Left ventricle myocardium inferior (tissue), 1 donor: ENCODE data around the gene PLEKHB2. TPM values are rescaled to one million over a fixed set of nuclear protein-coding genes. Genes with fewer than 3 reads are reported as not detected.

Source experiments
- DNase-seq: peaks from one replicate; pipeline ENCODE4 v3.0.0-alpha.2; 2020
- H3K27ac ChIP-seq: fragments of 200-600 bp; replicated peaks from 2 replicates; pipeline ENCODE4 v1.8.0; 2021
- H3K27me3 ChIP-seq: fragments of 200-600 bp; 2 replicates; pipeline ENCODE4 v1.8.0; 2021; ENCODE audit warnings: low read depth
- H3K36me3 ChIP-seq: fragments of 200-600 bp; 2 replicates; pipeline ENCODE4 v1.8.0; 2021
- H3K4me1 ChIP-seq: fragments of 200-600 bp; 2 replicates; pipeline ENCODE4 v1.8.0; 2021
- H3K4me3 ChIP-seq: fragments of 200-600 bp; 2 replicates; pipeline ENCODE4 v1.8.0; 2021; ENCODE audit warnings: mild to moderate bottlenecking, moderate library complexity
- H3K9me3 ChIP-seq: fragments of 200-600 bp; replicated peaks from 2 replicates; pipeline ENCODE4 v1.8.0; 2021
- intact Hi-C: fragments of 100-400 bp; cut with micrococcal nuclease; formaldehyde crosslinking; loops from one replicate; pipeline ENCODE4 v1.11.0; 2022
- long read RNA-seq: library from polyadenylated mRNA; unstranded; transcript quantifications from one replicate; pipeline ENCODE4 v2.0.0, GENCODE V29; 2021
- total RNA-seq: library from RNA; stranded (reverse); fragmentation: NEBNext Ultra II Directional; extraction: Animal tissue kit (Norgen Biotek cat#: 25700); gene quantifications from one replicate; pipeline ENCODE4 v1.2.1, GENCODE V29; 2021
- TF ChIP-seq, protein P1 (sequence below): fragments of 200-600 bp; IDR thresholded peaks from 2 replicates; pipeline ENCODE4 v1.8.0; 2021; ENCODE audit warnings: antibody characterized with exemption, mild to moderate bottlenecking, borderline replicate concordance
- donor health status: DM: no; HTN: yes; CAD: no; lungs with severe emphysema.

PLEKHB2 gene, protein sequence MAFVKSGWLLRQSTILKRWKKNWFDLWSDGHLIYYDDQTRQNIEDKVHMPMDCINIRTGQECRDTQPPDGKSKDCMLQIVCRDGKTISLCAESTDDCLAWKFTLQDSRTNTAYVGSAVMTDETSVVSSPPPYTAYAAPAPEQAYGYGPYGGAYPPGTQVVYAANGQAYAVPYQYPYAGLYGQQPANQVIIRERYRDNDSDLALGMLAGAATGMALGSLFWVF
- 42.9 TPM for total RNA-seq
- long read RNA-seq, full-length matches to known transcripts = 33 of 132 reads
- long read RNA-seq, partial matches to known transcripts = 5 of 132 reads
- long read RNA-seq, other reads (novel, unspliced or antisense) = 94 of 132 reads

DNA sequence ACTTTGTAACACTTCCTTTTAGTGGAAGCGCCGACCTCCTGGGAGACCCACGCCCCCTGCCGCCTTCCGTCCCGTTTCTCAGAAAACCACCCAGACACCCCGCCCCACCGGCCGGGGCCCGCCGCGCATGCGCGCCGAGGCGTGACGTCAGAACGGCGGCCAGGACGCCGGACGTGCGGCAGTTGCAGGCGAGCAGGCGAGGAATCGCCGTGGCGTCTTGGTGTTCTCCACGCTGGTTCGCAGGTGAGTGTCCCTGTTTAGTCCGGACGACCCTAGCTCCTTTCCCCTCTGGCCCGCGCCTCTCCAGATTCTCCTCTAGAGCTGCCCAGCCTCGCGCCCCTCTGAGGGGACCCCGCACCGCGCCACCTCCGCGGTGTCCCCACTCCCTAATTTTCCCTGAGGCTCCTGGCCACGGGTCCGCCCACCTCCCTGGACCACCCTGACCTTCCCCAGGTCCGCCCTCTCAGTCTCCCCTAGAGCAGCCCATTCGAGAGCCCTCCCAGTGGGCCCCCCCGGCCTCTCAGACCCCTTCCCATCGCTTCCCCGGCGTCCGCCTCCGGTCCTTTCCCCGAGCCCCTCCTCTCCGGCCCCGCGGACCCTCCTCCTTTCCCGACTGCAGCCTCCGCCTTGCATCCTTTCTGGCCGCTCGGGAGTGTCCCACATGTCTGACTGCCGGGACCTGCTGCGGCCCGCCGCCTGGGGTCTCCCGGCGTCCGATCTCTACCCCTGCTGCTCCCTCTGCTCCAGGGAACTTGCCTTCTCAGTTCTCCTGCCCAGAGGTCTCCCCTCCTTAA, at the start of gene PLEKHB2:
Gene PLEKHB2 (plus strand): TSS at position 181 of the 794 bp plus-strand sequence. CDS start 15,606 bp downstream, outside the sequence.
- intact Hi-C loops = no loop called here

DNA sequence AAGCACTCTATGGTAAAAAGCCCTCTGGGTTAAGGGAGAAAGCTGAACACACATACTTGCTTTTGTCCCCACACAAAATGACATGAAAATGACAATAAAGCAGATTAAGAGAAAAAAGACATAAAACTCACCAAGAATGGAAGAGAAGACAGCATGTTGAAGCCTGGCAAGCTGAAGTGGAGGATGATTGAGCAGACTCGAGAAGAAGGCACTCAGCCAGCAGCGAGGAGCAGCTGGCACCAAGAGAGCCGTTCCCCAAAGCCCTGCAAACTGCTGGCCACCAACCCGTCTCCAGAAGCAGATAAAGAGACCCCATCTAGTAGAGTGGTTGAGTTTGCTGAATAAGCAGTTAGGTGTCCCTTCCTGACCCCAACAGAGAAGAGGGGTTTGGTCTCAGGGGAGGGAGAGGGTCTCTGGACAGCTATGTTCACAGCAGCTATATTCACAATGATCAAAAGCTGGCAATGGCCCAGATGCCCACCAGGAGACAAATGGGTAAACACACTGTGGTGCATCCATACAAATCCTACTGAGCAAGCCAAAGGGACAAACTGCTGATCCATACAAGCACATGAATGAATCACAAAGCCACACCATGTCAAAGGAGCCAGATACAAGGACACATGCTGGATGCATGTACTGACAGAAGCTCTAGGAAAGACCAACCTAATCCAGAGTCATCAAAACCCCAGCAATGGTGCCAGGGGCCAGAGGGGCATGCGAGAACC, 48.8 kb upstream of the PLEKHB2 start:
- Histone ChIP-seq H3K9me3 (no peaks in the 10 kb centered on the region), H3K27me3 (no peaks in the 10 kb centered on the region), H3K4me1 (peaks cover 34% of the 10 kb centered on the region), H3K27ac (no peak overlapping the region), H3K4me3 (no peak overlapping the region), H3K36me3 (peaks cover 58% of the 10 kb centered on the region)
- intact Hi-C loops = no loop called here
- no peak for DNase-seq
- TF ChIP-seq, protein P1, sequence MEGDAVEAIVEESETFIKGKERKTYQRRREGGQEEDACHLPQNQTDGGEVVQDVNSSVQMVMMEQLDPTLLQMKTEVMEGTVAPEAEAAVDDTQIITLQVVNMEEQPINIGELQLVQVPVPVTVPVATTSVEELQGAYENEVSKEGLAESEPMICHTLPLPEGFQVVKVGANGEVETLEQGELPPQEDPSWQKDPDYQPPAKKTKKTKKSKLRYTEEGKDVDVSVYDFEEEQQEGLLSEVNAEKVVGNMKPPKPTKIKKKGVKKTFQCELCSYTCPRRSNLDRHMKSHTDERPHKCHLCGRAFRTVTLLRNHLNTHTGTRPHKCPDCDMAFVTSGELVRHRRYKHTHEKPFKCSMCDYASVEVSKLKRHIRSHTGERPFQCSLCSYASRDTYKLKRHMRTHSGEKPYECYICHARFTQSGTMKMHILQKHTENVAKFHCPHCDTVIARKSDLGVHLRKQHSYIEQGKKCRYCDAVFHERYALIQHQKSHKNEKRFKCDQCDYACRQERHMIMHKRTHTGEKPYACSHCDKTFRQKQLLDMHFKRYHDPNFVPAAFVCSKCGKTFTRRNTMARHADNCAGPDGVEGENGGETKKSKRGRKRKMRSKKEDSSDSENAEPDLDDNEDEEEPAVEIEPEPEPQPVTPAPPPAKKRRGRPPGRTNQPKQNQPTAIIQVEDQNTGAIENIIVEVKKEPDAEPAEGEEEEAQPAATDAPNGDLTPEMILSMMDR = no peak

More for the DNA sequence above, at the start of gene PLEKHB2:
- Histone ChIP-seq H3K36me3 (no peaks in the 10 kb centered on the region), H3K27me3 (no peaks in the 10 kb centered on the region), H3K9me3 (no peaks in the 10 kb centered on the region), H3K4me1 (peaks cover 38% of the 10 kb centered on the region), H3K27ac (peak within 1 kb of the TSS; percentile 98), H3K4me3 (peak within 1 kb of the TSS; percentile 86)
- peak; percentile 93 for DNase-seq
- TF ChIP-seq, protein P1 = peak; percentile 42

DNA sequence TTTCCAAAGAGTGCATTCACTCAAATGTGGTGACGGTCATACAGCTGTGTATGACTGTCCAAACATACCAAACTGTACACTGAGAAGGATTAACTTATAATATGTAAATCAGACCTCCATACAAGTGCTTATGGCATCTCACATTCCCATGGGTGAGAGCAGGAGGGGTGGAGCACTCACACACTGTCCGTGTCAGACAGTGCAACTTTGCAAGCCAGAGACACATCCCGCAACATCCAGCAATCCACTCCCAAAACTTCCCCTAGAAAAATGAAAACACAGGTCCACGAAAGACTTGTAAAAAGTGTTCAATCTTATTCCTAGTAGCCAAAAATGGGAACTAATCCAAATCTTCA, 48.2 kb upstream of the PLEKHB2 start:
- H3K4me3 ChIP-seq = no peak overlapping the region
- H3K27me3 ChIP-seq = no peaks in the 10 kb centered on the region
- peaks cover 54% of the 10 kb centered on the region for H3K36me3 ChIP-seq
- no peaks in the 10 kb centered on the region for H3K9me3 ChIP-seq
- no peak for DNase-seq
- no peak overlapping the region for H3K27ac ChIP-seq
- TF ChIP-seq, protein P1 = no peak
- intact Hi-C loops = no loop called here
- H3K4me1 ChIP-seq = peaks cover 39% of the 10 kb centered on the region

DNA sequence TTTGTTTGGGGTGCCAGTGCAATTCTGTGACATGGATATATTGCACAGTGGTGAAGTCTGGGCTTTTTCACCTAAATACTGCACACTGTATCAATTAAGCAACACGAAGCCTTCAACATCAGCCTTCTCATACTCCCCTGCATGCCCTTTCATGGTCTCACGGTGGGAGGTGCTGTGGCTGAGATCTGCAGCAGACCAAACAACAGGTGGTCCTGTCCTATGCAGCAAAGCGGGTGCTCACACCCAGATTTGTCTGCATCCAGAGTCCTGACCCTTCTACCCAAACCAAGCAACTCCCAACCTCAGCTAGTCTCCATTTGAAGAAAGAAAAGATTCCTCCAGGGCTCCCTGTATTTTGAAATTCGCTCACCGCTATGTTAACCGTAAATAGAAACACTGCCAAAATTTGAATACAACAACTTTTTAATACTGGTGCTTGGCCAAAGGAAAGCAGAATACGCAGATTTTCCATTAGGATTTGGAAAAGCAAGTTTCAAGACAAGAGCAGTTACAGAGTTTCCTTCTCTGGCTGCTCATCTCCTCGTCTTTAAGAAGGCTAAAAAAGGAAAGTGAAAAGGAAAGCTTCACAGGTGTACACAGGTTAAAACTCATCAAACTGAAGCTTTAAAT, 46.8 kb upstream of the PLEKHB2 start:
- Histone ChIP-seq H3K36me3 (peaks cover 49% of the 10 kb centered on the region), H3K4me3 (no peak overlapping the region), H3K27me3 (no peaks in the 10 kb centered on the region), H3K27ac (no peak overlapping the region), H3K9me3 (no peaks in the 10 kb centered on the region), H3K4me1 (peaks cover 52% of the 10 kb centered on the region)
- TF ChIP-seq, protein P1 = no peak
- intact Hi-C loops = no loop called here
- DNase-seq = no peak

DNA sequence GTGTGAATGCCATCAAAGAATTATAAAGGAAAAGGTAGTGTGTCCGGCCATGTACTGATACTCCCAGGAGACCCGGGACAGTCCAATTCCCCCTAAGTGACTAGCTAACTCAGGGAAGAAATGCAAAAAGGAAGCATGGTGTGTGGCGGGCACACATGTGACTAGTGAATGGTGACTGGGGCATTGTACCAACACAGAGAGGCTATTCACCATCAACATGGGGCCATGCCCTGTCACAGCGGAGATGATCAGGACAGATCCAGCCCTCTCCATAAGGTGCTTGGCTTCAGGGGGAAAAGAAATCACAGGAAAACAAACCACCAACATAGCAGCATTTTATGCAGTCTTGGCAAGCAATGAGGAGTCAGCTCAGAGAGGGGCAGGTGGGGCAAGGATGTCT, 46.2 kb upstream of the PLEKHB2 start:
- no peak for DNase-seq
- H3K4me1 ChIP-seq = peaks cover 58% of the 10 kb centered on the region
- H3K36me3 ChIP-seq = peaks cover 43% of the 10 kb centered on the region
- no peak overlapping the region for H3K27ac ChIP-seq
- no peak overlapping the region for H3K4me3 ChIP-seq
- intact Hi-C loops = no loop called here
- no peaks in the 10 kb centered on the region for H3K9me3 ChIP-seq
- TF ChIP-seq, protein P1 = no peak
- no peaks in the 10 kb centered on the region for H3K27me3 ChIP-seq
